ENCODE results near the gene TTLL8. TPM values are rescaled to one million over a fixed set of nuclear protein-coding genes. Genes with fewer than 3 reads are reported as not detected.

The TTLL8 gene
- total RNA-seq, 4 donors from 2014 or later = not detected

- intact Hi-C loops (cut with DNase I) = no loop called here
- 57% methylated on average over 7 of the region's 7 CpGs for WGBS
- H3K27me3 ChIP-seq = peaks cover 0 to 39% (median 22%) of the 10 kb centered on the region in 4 donors
Observed at GRCh38 chr22:49979587-49980264, 78.4 kb downstream of the TTLL8 start.

DNA sequence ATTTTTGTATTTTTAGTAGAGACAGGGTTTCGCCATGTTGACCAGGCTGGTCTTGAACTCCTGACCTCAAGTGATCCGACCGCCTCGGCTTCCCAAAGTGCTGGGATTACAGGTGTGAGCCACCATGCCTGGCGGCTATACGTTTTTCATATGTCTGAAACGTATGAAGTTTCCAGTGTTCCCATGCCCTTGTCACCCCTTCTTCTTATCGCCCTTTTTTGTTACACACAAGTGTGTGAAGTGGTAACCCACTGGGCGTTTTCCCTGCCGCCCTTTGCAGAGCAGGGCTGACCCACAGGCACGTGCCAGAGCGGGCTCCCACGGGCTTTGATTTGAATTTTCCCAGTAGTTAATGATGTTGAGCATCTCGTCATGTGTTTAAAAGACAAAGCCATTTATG, 80.5 kb downstream of the TTLL8 start:
- no peak overlapping the region for H3K4me3 ChIP-seq
- H3K4me1 ChIP-seq = peaks cover 0 to 8% (median 6%) of the 10 kb centered on the region in 4 donors
- H3K27me3 ChIP-seq = peaks cover 0 to 18% (median 3%) of the 10 kb centered on the region in 4 donors
- no peak overlapping the region for H3K27ac ChIP-seq (replicated peaks in 1 of 4)
- H3K36me3 ChIP-seq = no peaks in the 10 kb centered on the region
- peaks cover 0 to 15% (median 0%) of the 10 kb centered on the region in 4 donors for H3K9me3 ChIP-seq
- intact Hi-C loops (cut with DNase I) = no loop called here
- DNase-seq (ENCODE audit: extremely low spot score) = no peak
- TF ChIP-seq, protein P1, sequence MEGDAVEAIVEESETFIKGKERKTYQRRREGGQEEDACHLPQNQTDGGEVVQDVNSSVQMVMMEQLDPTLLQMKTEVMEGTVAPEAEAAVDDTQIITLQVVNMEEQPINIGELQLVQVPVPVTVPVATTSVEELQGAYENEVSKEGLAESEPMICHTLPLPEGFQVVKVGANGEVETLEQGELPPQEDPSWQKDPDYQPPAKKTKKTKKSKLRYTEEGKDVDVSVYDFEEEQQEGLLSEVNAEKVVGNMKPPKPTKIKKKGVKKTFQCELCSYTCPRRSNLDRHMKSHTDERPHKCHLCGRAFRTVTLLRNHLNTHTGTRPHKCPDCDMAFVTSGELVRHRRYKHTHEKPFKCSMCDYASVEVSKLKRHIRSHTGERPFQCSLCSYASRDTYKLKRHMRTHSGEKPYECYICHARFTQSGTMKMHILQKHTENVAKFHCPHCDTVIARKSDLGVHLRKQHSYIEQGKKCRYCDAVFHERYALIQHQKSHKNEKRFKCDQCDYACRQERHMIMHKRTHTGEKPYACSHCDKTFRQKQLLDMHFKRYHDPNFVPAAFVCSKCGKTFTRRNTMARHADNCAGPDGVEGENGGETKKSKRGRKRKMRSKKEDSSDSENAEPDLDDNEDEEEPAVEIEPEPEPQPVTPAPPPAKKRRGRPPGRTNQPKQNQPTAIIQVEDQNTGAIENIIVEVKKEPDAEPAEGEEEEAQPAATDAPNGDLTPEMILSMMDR (IDR thresholded peaks at IDR 0.05) = no peak
- no peak for TF ChIP-seq EP300 (IDR thresholded peaks at IDR 0.05)
- TF ChIP-seq POLR2A (IDR thresholded peaks at IDR 0.05; ENCODE audit: low read depth) = no peak
- TF ChIP-seq POLR2AphosphoS5 (IDR thresholded peaks at IDR 0.05) = no peak
- WGBS = 80% methylated on average over 14 of the region's 14 CpGs

More at GRCh38 chr22:49979587-49980264, 78.4 kb downstream of the TTLL8 start:
- H3K27ac ChIP-seq (replicated peaks in 1 of 4) = no peak overlapping the region
- no peaks in the 10 kb centered on the region for H3K36me3 ChIP-seq
- H3K4me3 ChIP-seq = no peak overlapping the region
- no peak for DNase-seq (ENCODE audit: extremely low spot score)
- TF ChIP-seq POLR2AphosphoS5 (IDR thresholded peaks at IDR 0.05) = no peak
- TF ChIP-seq, protein P1 (IDR thresholded peaks at IDR 0.05) = peak; percentile 28 to 58 (median 46)
- H3K4me1 ChIP-seq = peaks cover 11 to 19% (median 13%) of the 10 kb centered on the region in 4 donors
- H3K9me3 ChIP-seq = peaks cover 0 to 15% (median 0%) of the 10 kb centered on the region in 4 donors

DNA sequence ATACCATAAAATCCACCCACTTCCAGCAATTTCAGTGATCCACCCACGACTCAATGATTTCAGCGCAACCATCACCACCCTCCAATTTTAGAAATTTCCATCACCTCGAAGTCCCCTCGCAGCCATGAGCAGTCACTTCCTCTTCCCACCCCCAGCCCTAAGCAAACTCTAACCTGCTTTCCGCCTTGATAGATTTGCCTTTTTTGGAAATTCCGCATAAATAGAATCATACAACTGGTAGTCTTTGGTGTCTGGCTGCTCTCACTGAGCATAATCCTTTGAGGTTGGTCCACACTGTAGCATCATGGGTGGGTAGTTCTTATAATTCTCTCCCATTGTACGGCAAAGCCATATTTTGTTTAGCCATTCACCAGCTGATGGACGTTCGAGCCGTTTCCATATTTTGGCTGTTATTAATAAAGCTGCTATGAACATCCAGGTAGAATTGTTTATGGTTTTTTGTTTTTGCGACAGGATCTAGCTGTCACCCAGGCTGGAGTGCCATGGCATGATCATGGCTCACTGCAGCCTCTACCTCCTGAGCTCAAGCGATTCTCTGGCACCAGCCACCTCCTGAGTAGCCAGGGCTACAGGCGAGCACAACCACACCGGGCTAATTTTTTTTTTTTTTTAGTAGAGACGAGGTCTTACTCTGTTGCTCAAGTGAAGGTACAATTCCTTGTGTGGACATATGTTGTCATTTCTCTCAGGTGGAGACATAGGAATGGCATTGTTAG, 81.5 kb downstream of the TTLL8 start:
- 60% methylated on average over 15 of the region's 15 CpGs for WGBS
- peaks cover 0 to 15% (median 0%) of the 10 kb centered on the region in 4 donors for H3K9me3 ChIP-seq
- no peak overlapping the region for H3K4me3 ChIP-seq
- peaks cover 0 to 8% (median 0%) of the 10 kb centered on the region in 4 donors for H3K27me3 ChIP-seq
- H3K27ac ChIP-seq (replicated peaks in 1 of 4) = peak overlapping the region in 2 of 4 donors; percentile 13 to 62
- H3K4me1 ChIP-seq = peaks cover 9 to 17% (median 15%) of the 10 kb centered on the region in 4 donors
- H3K36me3 ChIP-seq = no peaks in the 10 kb centered on the region
- TF ChIP-seq, protein P1 (IDR thresholded peaks at IDR 0.05) = no peak
- no peak for TF ChIP-seq EP300 (IDR thresholded peaks at IDR 0.05)
- no peak for TF ChIP-seq POLR2A (IDR thresholded peaks at IDR 0.05; ENCODE audit: low read depth)
- no peak for TF ChIP-seq POLR2AphosphoS5 (IDR thresholded peaks at IDR 0.05)
- DNase-seq (ENCODE audit: extremely low spot score) = no peak
- intact Hi-C loops (cut with DNase I) = no loop called here

DNA sequence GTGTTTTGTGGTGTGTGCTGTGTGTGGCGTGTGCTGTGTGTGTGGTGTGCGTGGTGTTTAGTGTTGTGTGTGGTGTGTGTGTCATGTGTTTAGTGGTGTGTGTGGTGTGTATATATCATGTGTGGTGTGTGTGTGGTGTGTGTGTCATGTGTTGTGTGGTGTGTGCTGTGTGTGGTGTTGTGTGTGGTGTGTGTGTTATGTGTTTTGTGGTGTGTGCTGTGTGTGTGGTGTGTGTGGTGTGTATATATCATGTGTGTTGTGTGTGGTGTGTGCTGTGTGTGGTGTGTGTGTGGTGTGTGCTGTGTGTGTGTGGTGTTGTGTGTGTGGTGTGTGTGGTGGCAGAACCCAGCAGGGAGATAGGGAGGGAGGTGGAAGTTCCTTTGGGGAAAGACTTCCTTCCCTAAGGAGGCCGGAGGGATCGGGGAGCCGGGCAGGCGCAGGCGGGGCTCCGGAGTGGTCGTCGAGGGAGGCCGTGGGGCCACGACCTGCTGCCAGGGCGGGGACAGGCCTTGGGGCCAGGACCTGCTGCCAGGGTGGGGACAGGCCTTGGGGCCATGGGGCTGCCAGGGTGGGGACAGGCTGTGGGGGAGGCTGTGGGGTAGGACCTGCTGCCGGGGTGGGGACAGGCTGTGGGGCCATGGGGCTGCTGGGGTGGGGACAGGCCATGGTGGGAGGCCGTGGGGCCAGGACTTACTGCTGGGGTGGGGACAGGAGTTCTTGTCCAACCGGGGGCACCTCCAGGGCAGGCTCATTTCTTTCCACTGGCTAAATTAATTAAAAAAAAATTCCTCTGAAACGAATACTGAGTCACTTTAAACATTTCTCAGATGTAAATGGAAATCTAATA, 82.3 kb downstream of the TTLL8 start:
- H3K27ac ChIP-seq (replicated peaks in 1 of 4) = peak overlapping the region; percentile 13 to 62 (median 48)

More for the DNA sequence above, 82.3 kb downstream of the TTLL8 start:
- Histone ChIP-seq H3K4me1 (peaks cover 18 to 26% (median 24%) of the 10 kb centered on the region in 4 donors), H3K36me3 (no peaks in the 10 kb centered on the region), H3K9me3 (peaks cover 0 to 15% (median 0%) of the 10 kb centered on the region in 4 donors), H3K27me3 (no peaks in the 10 kb centered on the region), H3K4me3 (no peak overlapping the region)
- intact Hi-C loops (cut with DNase I) = no loop called here
- TF ChIP-seq POLR2AphosphoS5 (IDR thresholded peaks at IDR 0.05) = no peak
- no peak for TF ChIP-seq POLR2A (IDR thresholded peaks at IDR 0.05; ENCODE audit: low read depth)
- TF ChIP-seq, protein P1 (IDR thresholded peaks at IDR 0.05) = no peak
- no peak for TF ChIP-seq EP300 (IDR thresholded peaks at IDR 0.05)
- DNase-seq (ENCODE audit: extremely low spot score) = no peak
- 47% methylated on average over 16 of the region's 17 CpGs for WGBS

All from esophagus muscularis mucosa (tissue), 4 donors.